Testis (tissue), 2 donors: ENCODE data around the gene XPC.

Experiments
- CTCF ChIP-seq, 3 experiments: fragments of 450-650 bp in 2 of 3; fragments of 200-600 bp in 1 of 3; sonication (generic) in 1 of 3; IDR thresholded peaks; one replicate each; pipeline ENCODE4 v1.5.1; 2016 to 2019; ENCODE audit warnings: antibody characterized with exemption in 3 of 3, mild to moderate bottlenecking in 2 of 3, moderate library complexity in 1 of 3
- POLR2A ChIP-seq: fragments of 450-650 bp; IDR thresholded peaks from one replicate; pipeline ENCODE4 v1.6.1; 2017; ENCODE audit warnings: antibody characterized with exemption, mild to moderate bottlenecking, moderate library complexity

- no peak for TF ChIP-seq CTCF (IDR thresholded peaks at IDR 0.05)
- no peak for TF ChIP-seq POLR2A
These were observed 47.3 kb downstream of the XPC start for GRCh38 chr3:14131134-14131533.
